Parathyroid adenoma (tissue), 2 donors: Measurements from ENCODE around the gene CXorf58.

Source experiments
- H2AFZ ChIP-seq: fragments of 300-600 bp; sonication (generic); one replicate; pipeline ENCODE4 v1.7.0; 2017; ENCODE audit warnings: antibody characterized with exemption, mild to moderate bottlenecking
- H3K27ac ChIP-seq: fragments of 300-600 bp; sonication (generic); one replicate; pipeline ENCODE4 v1.7.0; 2017
- H3K27me3 ChIP-seq: fragments of 300-600 bp; sonication (generic); one replicate; pipeline ENCODE4 v1.7.0; 2017; ENCODE audit warnings: low read length; ENCODE audit not compliant: control insufficient read depth, insufficient read depth
- H3K36me3 ChIP-seq: fragments of 300-600 bp; sonication (generic); one replicate; pipeline ENCODE4 v1.7.0; 2017; ENCODE audit warnings: low read length; ENCODE audit not compliant: control insufficient read depth, insufficient read depth
- H3K4me1 ChIP-seq: fragments of 300-600 bp; sonication (generic); one replicate; pipeline ENCODE4 v1.7.0; 2017; ENCODE audit warnings: control low read depth
- H3K4me2 ChIP-seq: fragments of 300-600 bp; sonication (generic); one replicate; pipeline ENCODE4 v1.7.0; 2017; ENCODE audit warnings: low read length
- H3K4me3 ChIP-seq: fragments of 300-600 bp; sonication (generic); one replicate; pipeline ENCODE4 v1.7.0; 2017; ENCODE audit warnings: low read depth, low read length
- H3K79me2 ChIP-seq: fragments of 300-600 bp; sonication (generic); one replicate; pipeline ENCODE4 v1.7.0; 2017; ENCODE audit warnings: control low read depth
- H3K9ac ChIP-seq: fragments of 300-600 bp; sonication (generic); one replicate; pipeline ENCODE4 v1.7.0; 2017; ENCODE audit warnings: mild to moderate bottlenecking
- H3K9me3 ChIP-seq: fragments of 300-600 bp; sonication (generic); one replicate; pipeline ENCODE4 v1.7.0; 2017; ENCODE audit warnings: low read length; ENCODE audit not compliant: control insufficient read depth
- TF ChIP-seq, protein P1 (sequence below): fragments of 300-600 bp; sonication (generic); IDR thresholded peaks from one replicate; pipeline ENCODE4 v1.7.0; 2017; ENCODE audit warnings: antibody characterized with exemption, mild to moderate bottlenecking
- donor health status: primary hyperparathyroidism.

Gene CXorf58

DNA sequence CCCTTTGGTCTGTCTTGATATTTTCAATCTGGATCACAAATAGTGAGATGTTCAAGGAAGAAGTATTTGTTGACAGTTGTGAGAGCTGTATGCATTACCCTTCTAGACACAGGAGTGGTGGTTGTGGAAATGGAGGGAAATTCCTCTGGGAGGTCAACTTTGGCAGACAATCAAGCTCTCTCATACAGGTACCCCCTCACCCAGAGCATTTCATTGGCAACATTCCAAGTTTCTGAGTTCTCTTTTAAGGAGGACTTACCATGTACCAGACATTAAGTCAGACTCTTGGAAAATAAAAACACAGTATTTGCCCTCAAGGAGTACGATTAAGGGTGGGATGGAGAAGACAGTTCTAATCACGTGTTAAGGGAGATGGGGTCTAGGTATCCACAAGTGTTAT is 73.9 kb downstream of the CXorf58 start:
- no peaks in the 10 kb centered on the region for H3K27me3 ChIP-seq
- H3K4me2 ChIP-seq: no peak overlapping the region

GRCh38 chrX:23982891-23983290 is 75.1 kb downstream of the CXorf58 start:
- no peak overlapping the region for H3K4me3 ChIP-seq
- no peak overlapping the region for H2AFZ ChIP-seq
- no peaks in the 10 kb centered on the region for H3K36me3 ChIP-seq

More for the DNA sequence above, 73.9 kb downstream of the CXorf58 start:
- TF ChIP-seq, protein P1, sequence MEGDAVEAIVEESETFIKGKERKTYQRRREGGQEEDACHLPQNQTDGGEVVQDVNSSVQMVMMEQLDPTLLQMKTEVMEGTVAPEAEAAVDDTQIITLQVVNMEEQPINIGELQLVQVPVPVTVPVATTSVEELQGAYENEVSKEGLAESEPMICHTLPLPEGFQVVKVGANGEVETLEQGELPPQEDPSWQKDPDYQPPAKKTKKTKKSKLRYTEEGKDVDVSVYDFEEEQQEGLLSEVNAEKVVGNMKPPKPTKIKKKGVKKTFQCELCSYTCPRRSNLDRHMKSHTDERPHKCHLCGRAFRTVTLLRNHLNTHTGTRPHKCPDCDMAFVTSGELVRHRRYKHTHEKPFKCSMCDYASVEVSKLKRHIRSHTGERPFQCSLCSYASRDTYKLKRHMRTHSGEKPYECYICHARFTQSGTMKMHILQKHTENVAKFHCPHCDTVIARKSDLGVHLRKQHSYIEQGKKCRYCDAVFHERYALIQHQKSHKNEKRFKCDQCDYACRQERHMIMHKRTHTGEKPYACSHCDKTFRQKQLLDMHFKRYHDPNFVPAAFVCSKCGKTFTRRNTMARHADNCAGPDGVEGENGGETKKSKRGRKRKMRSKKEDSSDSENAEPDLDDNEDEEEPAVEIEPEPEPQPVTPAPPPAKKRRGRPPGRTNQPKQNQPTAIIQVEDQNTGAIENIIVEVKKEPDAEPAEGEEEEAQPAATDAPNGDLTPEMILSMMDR: no peak
- H2AFZ ChIP-seq: no peak overlapping the region
- no peak overlapping the region for H3K4me3 ChIP-seq
- no peaks in the 10 kb centered on the region for H3K9me3 ChIP-seq
- H3K36me3 ChIP-seq: no peaks in the 10 kb centered on the region
- no peak overlapping the region for H3K27ac ChIP-seq
- no peaks in the 10 kb centered on the region for H3K4me1 ChIP-seq
- no peaks in the 10 kb centered on the region for H3K79me2 ChIP-seq
- no peak overlapping the region for H3K9ac ChIP-seq

More at GRCh38 chrX:23982891-23983290, 75.1 kb downstream of the CXorf58 start:
- Histone ChIP-seq H3K9ac (no peak overlapping the region), H3K9me3 (no peaks in the 10 kb centered on the region), H3K79me2 (no peaks in the 10 kb centered on the region), H3K4me1 (no peaks in the 10 kb centered on the region), H3K27me3 (no peaks in the 10 kb centered on the region), H3K27ac (no peak overlapping the region), H3K4me2 (no peak overlapping the region)
- TF ChIP-seq, protein P1: no peak
